RWPE1 (cell line): ENCODE data around the gene TPTE.
"Not testable (repeated sequence)": the region's sequence is repeated elsewhere in the genome, so short reads cannot be mapped to it uniquely, and the experiment has no call there.

Source experiments
- CTCF ChIA-PET: fragments of 350-600 bp; sonication (Branson Sonifier 250); formaldehyde crosslinking; extraction: SDS; loops from one replicate; lab custom pipeline; 2021; lab: Yijun Ruan, JAX
- POLR2A ChIA-PET: fragments of 400-600 bp; formaldehyde crosslinking; extraction: SDS; loops from one replicate; lab custom pipeline; 2020; ENCODE audit warnings: antibody characterized with exemption; ENCODE audit not compliant: low non-redundant PET; lab: Yijun Ruan, JAX
- DNase-seq: peaks from one replicate; pipeline ENCODE4 v3.0.0; 2012; ENCODE audit warnings: low spot score
- H3K27ac ChIP-seq: fragments of 450-650 bp; 2 replicates; pipeline ENCODE4 v1.5.1; 2017
- CTCF ChIP-seq: fragments of 450-650 bp; conservative IDR thresholded peaks from 2 replicates; pipeline ENCODE4 v1.5.1; 2017; ENCODE audit warnings: low read depth, mild to moderate bottlenecking

The TPTE gene

GRCh38 chr21:10521091-10521598 lies at the start of gene TPTE:
TPTE (plus strand) TSS chr21:10521583; CDS start chr21:10538724, 17,141 bp downstream.
- DNase-seq = no peak
- no peak for TF ChIP-seq CTCF
- ChIA-PET CTCF (no interaction called here), POLR2A (no interaction called here)
- no peak within 1 kb of the TSS for H3K27ac ChIP-seq

- DNase-seq, H3K27ac ChIP-seq, POLR2A ChIA-PET, CTCF ChIA-PET: not testable (repeated sequence)
These were observed 49.4 kb upstream of the TPTE start for GRCh38 chr21:10471999-10472398.

- CTCF ChIA-PET, H3K27ac ChIP-seq, POLR2A ChIA-PET, DNase-seq: not testable (repeated sequence)
These were observed 43.6 kb upstream of the TPTE start for GRCh38 chr21:10477794-10478193.

GRCh38 chr21:10479875-10480274 lies 41.5 kb upstream of the TPTE start:
- H3K27ac ChIP-seq, DNase-seq, CTCF ChIA-PET, POLR2A ChIA-PET: not testable (repeated sequence)

GRCh38 chr21:10484864-10485263 lies 36.5 kb upstream of the TPTE start:
- POLR2A ChIA-PET, DNase-seq, CTCF ChIA-PET, H3K27ac ChIP-seq: not testable (repeated sequence)

- H3K27ac ChIP-seq, POLR2A ChIA-PET, CTCF ChIA-PET, DNase-seq: not testable (repeated sequence)
These were observed 30.9 kb upstream of the TPTE start for GRCh38 chr21:10490453-10490852.

- no peak overlapping the region for H3K27ac ChIP-seq
- no peak for TF ChIP-seq CTCF
- no peak for DNase-seq
- POLR2A ChIA-PET = no interaction called here
- CTCF ChIA-PET = no interaction called here
These were observed 10.3 kb upstream of the TPTE start for GRCh38 chr21:10511116-10511515.

- CTCF ChIA-PET, POLR2A ChIA-PET, DNase-seq, H3K27ac ChIP-seq: not testable (repeated sequence)
These were observed 4.5 kb upstream of the TPTE start for GRCh38 chr21:10516889-10517288.

- CTCF ChIA-PET, POLR2A ChIA-PET, H3K27ac ChIP-seq, DNase-seq: not testable (repeated sequence)
These were observed 3.5 kb upstream of the TPTE start for GRCh38 chr21:10517904-10518303.

GRCh38 chr21:10521835-10522500 lies 585 bp downstream of the TPTE start:
- DNase-seq, H3K27ac ChIP-seq, POLR2A ChIA-PET, CTCF ChIA-PET: not testable (repeated sequence)

GRCh38 chr21:10539956-10540355 lies 18.6 kb downstream of the TPTE start:
- no peak for DNase-seq
- ChIA-PET CTCF (no interaction called here), POLR2A (no interaction called here)
- no peak overlapping the region for H3K27ac ChIP-seq
- no peak for TF ChIP-seq CTCF

GRCh38 chr21:10544376-10544775 lies 23.0 kb downstream of the TPTE start:
- H3K27ac ChIP-seq, DNase-seq, POLR2A ChIA-PET, CTCF ChIA-PET: not testable (repeated sequence)

- POLR2A ChIA-PET, DNase-seq, CTCF ChIA-PET, H3K27ac ChIP-seq: not testable (repeated sequence)
These were observed 26.5 kb downstream of the TPTE start for GRCh38 chr21:10547868-10548267.

- CTCF ChIA-PET, H3K27ac ChIP-seq, POLR2A ChIA-PET, DNase-seq: not testable (repeated sequence)
These were observed 27.1 kb downstream of the TPTE start for GRCh38 chr21:10548331-10548954.
